HepG2 (cell line): ENCODE measurements around the gene TM9SF3. TPM values are rescaled to one million over a fixed set of nuclear protein-coding genes. Genes with fewer than 3 reads are reported as not detected.

Source experiments
- ARID4A ChIP-seq: sonication (generic); formaldehyde crosslinking; IDR thresholded peaks from 2 replicates; pipeline ENCODE4 v1.5.0; 2020; ENCODE audit warnings: mild to moderate bottlenecking, missing genetic modification reagents, borderline replicate concordance
- BRF2 ChIP-seq: sonication (generic); formaldehyde crosslinking; IDR thresholded peaks from 2 replicates; pipeline ENCODE4 v1.8.1; 2022; ENCODE audit warnings: mild to moderate bottlenecking, missing genetic modification reagents
- CAMTA2 ChIP-seq: sonication (generic); formaldehyde crosslinking; IDR thresholded peaks from 2 replicates; pipeline ENCODE4 v1.4.0; 2020; ENCODE audit warnings: mild to moderate bottlenecking, missing genetic modification reagents, borderline replicate concordance
- GTF3A ChIP-seq: sonication (generic); formaldehyde crosslinking; conservative IDR thresholded peaks from 2 replicates; pipeline ENCODE4 v1.4.0; 2020; ENCODE audit warnings: mild to moderate bottlenecking, missing genetic modification reagents
- MAFK ChIP-seq, 2 experiments: IDR thresholded peaks in 1 of 2; conservative IDR thresholded peaks in 1 of 2; 2 replicates each; pipeline ENCODE4 v1.6.1; 2011; ENCODE audit warnings: improper control_type of control experiment in 2 of 2, low read length in 2 of 2
- MAX ChIP-seq: IDR thresholded peaks from 2 replicates; pipeline ENCODE4 v1.6.1; 2012; ENCODE audit warnings: inconsistent platforms
- PHF21A ChIP-seq: sonication (generic); formaldehyde crosslinking; IDR thresholded peaks from 2 replicates; pipeline ENCODE4 v1.5.0; 2020; ENCODE audit warnings: mild to moderate bottlenecking, missing genetic modification reagents
- TFDP2 ChIP-seq: sonication (generic); formaldehyde crosslinking; IDR thresholded peaks from 2 replicates; pipeline ENCODE4 v1.4.0; 2020; ENCODE audit warnings: missing genetic modification reagents
- ZNF121 ChIP-seq: sonication (generic); formaldehyde crosslinking; IDR thresholded peaks from 2 replicates; pipeline ENCODE4 v1.5.0; 2020; ENCODE audit warnings: mild to moderate bottlenecking, missing genetic modification reagents
- ZNF253 ChIP-seq: sonication (generic); formaldehyde crosslinking; IDR thresholded peaks from 2 replicates; pipeline ENCODE4 v1.8.0; 2022; ENCODE audit warnings: mild to moderate bottlenecking, missing genetic modification reagents, borderline replicate concordance
- ZNF362 ChIP-seq: sonication (generic); formaldehyde crosslinking; IDR thresholded peaks from 2 replicates; pipeline ENCODE4 v1.4.0; 2020; ENCODE audit warnings: missing genetic modification reagents, mild to moderate bottlenecking, borderline replicate concordance
- ZNF549 ChIP-seq: sonication (generic); formaldehyde crosslinking; IDR thresholded peaks from 2 replicates; pipeline ENCODE4 v1.5.0; 2020; ENCODE audit warnings: missing genetic modification reagents
- ZNF569 ChIP-seq: sonication (generic); formaldehyde crosslinking; IDR thresholded peaks from 2 replicates; pipeline ENCODE4 v1.5.0; 2020; ENCODE audit warnings: mild to moderate bottlenecking, missing genetic modification reagents, moderate library complexity, borderline replicate concordance
- ZNF574 ChIP-seq: sonication (generic); formaldehyde crosslinking; IDR thresholded peaks from 2 replicates; pipeline ENCODE4 v1.4.0; 2020; ENCODE audit warnings: missing genetic modification reagents
- ZNF766 ChIP-seq: sonication (generic); formaldehyde crosslinking; IDR thresholded peaks from 2 replicates; pipeline ENCODE4 v1.5.0; 2020; ENCODE audit warnings: missing genetic modification reagents, borderline replicate concordance
- ZNF775 ChIP-seq: sonication (generic); formaldehyde crosslinking; IDR thresholded peaks from 2 replicates; pipeline ENCODE4 v1.4.0; 2020; ENCODE audit warnings: missing genetic modification reagents, mild to moderate bottlenecking, moderate library complexity, borderline replicate concordance
- polyA plus RNA-seq, 8 experiments: library from polyadenylated mRNA; depleted of rRNA in 3 of 8; stranded (reverse) in 7 of 8; unstranded in 1 of 8; fragments of >200 nt; fragmentation: Illumina TruSeq in 4 of 8; extraction: Trizol in 4 of 8; gene quantifications; 2 replicates each; pipeline versions ENCODE4 v1.2.1 to v1.2.3, GENCODE V29; 2011 to 2016; ENCODE audit warnings: low read depth in 4 of 8, missing spikeins in 1 of 8, mixed read lengths in 1 of 8; ENCODE audit not compliant: insufficient read depth in 1 of 8
- total RNA-seq, 5 experiments: library from RNA; depleted of rRNA; stranded (reverse); fragments of >200 nt; fragmentation: Illumina TruSeq; extraction: Trizol; gene quantifications; 2 replicates each; pipeline ENCODE4 v1.2.3, GENCODE V29; 2016; ENCODE audit warnings: low read depth in 1 of 5

The TM9SF3 gene
- total and polyA plus RNA-seq, 2 of the 13 experiments (the other 11 are each of a cell fraction or from before 2014, with no cell fraction given) = 43.8 to 120 TPM

- TF ChIP-seq BRF2 = 0 out of 2 replicates have a peak, but pooled peaks have one; percentile 66
- no peak for TF ChIP-seq ZNF549 (CRISPR knock-in tag)
- TF ChIP-seq ZNF766 (CRISPR knock-in tag) = 0 out of 2 replicates have a peak, but pooled peaks have one; percentile 23
- TF ChIP-seq ZNF253 (CRISPR knock-in tag) = 0 out of 2 replicates have a peak, but pooled peaks have one; percentile 36
- no peak for TF ChIP-seq ZNF362 (CRISPR knock-in tag)
- TF ChIP-seq CAMTA2 (CRISPR knock-in tag) = 0 out of 2 replicates have a peak, but pooled peaks have one; percentile 20
- 0 out of 2 replicates have a peak, but pooled peaks have one; percentile 28 for TF ChIP-seq GTF3A
- no peak for TF ChIP-seq ZNF775 (CRISPR knock-in tag)
- peak; percentile 65 for TF ChIP-seq MAX
- TF ChIP-seq ZNF574 (CRISPR knock-in tag) = peak; percentile 88
- 0 out of 2 replicates have a peak, but pooled peaks have one; percentile 28 for TF ChIP-seq ZNF121 (CRISPR knock-in tag)
- no peak for TF ChIP-seq ZNF569 (CRISPR knock-in tag)
- TF ChIP-seq TFDP2 = peak; percentile 62
- peak; percentile 79 for TF ChIP-seq PHF21A (CRISPR knock-in tag)
- TF ChIP-seq ARID4A = peak; percentile 75
- no peak for TF ChIP-seq MAFK (conservative IDR thresholded peaks at IDR 0.05 in 1 of 2, IDR thresholded peaks at IDR 0.05 in 1 of 2; ENCODE audit: low read length in 2 of 2)
Measured at GRCh38 chr10:96513698-96514561, 72.9 kb downstream of the TM9SF3 start, which contains the start of gene TLL2 (continued).
